ENCODE measurements around the gene MAPKAPK5. TPM values are rescaled to one million over a fixed set of nuclear protein-coding genes. Genes with fewer than 3 reads are reported as not detected.

The MAPKAPK5 gene
- total RNA-seq, 1 experiment from 2014 or later: 78.2 TPM

DNA sequence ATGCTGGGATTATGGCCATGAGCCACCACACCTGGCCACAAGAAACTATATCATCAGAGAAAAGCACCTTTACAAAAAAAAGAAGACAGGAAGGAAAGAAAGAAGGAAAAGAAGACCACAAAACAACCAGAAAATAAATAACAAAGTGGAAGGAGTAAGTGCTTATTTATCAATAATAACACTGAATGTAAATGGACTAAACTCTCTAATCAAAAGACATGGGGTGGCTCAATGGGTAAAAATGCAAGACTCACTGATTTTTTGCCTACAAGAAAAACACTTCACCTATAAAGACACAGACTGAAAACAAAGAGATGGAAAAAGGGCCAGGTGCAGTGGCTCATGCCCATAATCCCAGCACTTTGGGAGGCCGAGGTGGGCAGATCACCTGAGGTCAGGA is 65.7 kb downstream of the MAPKAPK5 start:
- intact Hi-C loops (cut with micrococcal nuclease): no loop called here
- POLR2A ChIA-PET (ENCODE audit: unreplicated experiment): no interaction called here
- CTCF ChIA-PET: no interaction called here
- Histone ChIP-seq H3F3A (ENCODE audit: low read length, unreplicated experiment) (no peaks in the 10 kb centered on the region), H3K27ac (ENCODE audit: low read length) (no peak overlapping the region), H3K4me2 (ENCODE audit: low read length) (no peak overlapping the region), H3K9ac (ENCODE audit: low read length) (no peak overlapping the region), H3K9me3 (ENCODE audit: low read length) (no peaks in the 10 kb centered on the region), H2AFZ (ENCODE audit: low read length) (no peak overlapping the region), H3K36me3 (ENCODE audit: low read depth, low read length) (no peaks in the 10 kb centered on the region), H3K4me1 (ENCODE audit: insufficient read depth, low read length) (no peaks in the 10 kb centered on the region), H3K79me2 (ENCODE audit: low read length) (no peaks in the 10 kb centered on the region), H4K20me1 (ENCODE audit: low read length) (no peaks in the 10 kb centered on the region), H3K4me3 (ENCODE audit: low read length) (no peak overlapping the region), H3K27me3 (ENCODE audit: low read length) (no peaks in the 10 kb centered on the region), H3K9me2 (replicated peaks; ENCODE audit: low read length) (no peaks in the 10 kb centered on the region)
- DNase-seq: no peak
- ATAC-seq: no peak
- TF ChIP-seq, protein P1, sequence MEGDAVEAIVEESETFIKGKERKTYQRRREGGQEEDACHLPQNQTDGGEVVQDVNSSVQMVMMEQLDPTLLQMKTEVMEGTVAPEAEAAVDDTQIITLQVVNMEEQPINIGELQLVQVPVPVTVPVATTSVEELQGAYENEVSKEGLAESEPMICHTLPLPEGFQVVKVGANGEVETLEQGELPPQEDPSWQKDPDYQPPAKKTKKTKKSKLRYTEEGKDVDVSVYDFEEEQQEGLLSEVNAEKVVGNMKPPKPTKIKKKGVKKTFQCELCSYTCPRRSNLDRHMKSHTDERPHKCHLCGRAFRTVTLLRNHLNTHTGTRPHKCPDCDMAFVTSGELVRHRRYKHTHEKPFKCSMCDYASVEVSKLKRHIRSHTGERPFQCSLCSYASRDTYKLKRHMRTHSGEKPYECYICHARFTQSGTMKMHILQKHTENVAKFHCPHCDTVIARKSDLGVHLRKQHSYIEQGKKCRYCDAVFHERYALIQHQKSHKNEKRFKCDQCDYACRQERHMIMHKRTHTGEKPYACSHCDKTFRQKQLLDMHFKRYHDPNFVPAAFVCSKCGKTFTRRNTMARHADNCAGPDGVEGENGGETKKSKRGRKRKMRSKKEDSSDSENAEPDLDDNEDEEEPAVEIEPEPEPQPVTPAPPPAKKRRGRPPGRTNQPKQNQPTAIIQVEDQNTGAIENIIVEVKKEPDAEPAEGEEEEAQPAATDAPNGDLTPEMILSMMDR (conservative IDR thresholded peaks at IDR 0.05; ENCODE audit: low read depth, low read length): no peak
- TF ChIP-seq EZH2 (IDR thresholded peaks at IDR 0.05; ENCODE audit: low read length, unreplicated experiment) (no peak), EZH2phosphoT487 (IDR thresholded peaks at IDR 0.05; ENCODE audit: borderline replicate concordance, low read length) (no peak)
- BruUV-seq (replicated peaks): no TSS peak

DNA sequence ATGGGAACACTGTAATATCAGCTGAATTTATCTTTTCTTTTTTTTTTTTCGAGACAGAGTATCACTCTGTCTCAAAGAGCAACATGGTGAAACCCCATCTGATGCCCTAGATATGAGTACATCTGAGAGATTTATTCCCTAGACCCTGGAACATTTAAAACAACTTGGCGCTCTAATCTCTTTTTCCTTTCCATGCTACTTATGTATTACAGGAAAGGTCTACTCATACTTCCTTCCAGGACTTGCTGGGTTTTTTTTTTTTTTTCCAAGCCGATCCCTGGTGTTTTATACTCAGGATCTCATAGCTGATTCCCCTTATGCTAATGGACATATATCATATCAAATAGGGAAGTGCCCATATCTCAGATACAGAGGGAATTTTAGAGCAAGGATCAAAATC is 83.1 kb downstream of the MAPKAPK5 start:
- Histone ChIP-seq H3K36me3 (ENCODE audit: low read depth, low read length) (no peaks in the 10 kb centered on the region), H3K9me3 (ENCODE audit: low read length) (no peaks in the 10 kb centered on the region), H3K27me3 (ENCODE audit: low read length) (no peaks in the 10 kb centered on the region), H3K9me2 (replicated peaks; ENCODE audit: low read length) (no peaks in the 10 kb centered on the region), H3F3A (ENCODE audit: low read length, unreplicated experiment) (no peaks in the 10 kb centered on the region), H3K4me3 (ENCODE audit: low read length) (no peak overlapping the region), H3K27ac (ENCODE audit: low read length) (no peak overlapping the region), H3K4me2 (ENCODE audit: low read length) (no peak overlapping the region), H3K9ac (ENCODE audit: low read length) (no peak overlapping the region), H2AFZ (ENCODE audit: low read length) (no peak overlapping the region), H3K4me1 (ENCODE audit: insufficient read depth, low read length) (no peaks in the 10 kb centered on the region), H3K79me2 (ENCODE audit: low read length) (no peaks in the 10 kb centered on the region), H4K20me1 (ENCODE audit: low read length) (no peaks in the 10 kb centered on the region)
- ChIA-PET POLR2A (ENCODE audit: unreplicated experiment) (no interaction called here), CTCF (no interaction called here)
- BruUV-seq (replicated peaks): no TSS peak
- intact Hi-C loops (cut with micrococcal nuclease): no loop called here
- TF ChIP-seq, protein P1 (conservative IDR thresholded peaks at IDR 0.05; ENCODE audit: low read depth, low read length): no peak
- TF ChIP-seq EZH2phosphoT487 (IDR thresholded peaks at IDR 0.05; ENCODE audit: borderline replicate concordance, low read length): no peak
- TF ChIP-seq EZH2 (IDR thresholded peaks at IDR 0.05; ENCODE audit: low read length, unreplicated experiment): no peak
- DNase-seq (no peak), ATAC-seq (no peak)

DNA sequence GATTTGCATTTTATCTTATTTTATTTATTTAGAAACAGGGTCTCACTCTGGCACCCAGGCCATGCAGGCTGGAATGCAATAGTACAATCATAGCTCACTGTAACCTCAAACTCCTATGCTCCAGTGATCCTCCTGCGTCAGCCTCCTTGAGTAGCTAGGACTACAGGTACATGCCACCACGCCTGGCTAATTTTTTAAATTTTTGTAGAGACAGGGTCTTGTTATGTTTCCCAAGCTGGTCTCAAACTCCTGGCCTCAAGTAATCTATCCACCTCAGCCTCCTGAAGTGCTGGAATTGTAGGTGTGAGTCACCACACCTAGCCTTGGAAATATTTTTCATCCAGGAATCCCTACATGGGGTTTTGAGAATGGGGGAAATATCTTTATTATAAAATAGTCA is 84.6 kb downstream of the MAPKAPK5 start:
- Histone ChIP-seq H3K4me1 (ENCODE audit: insufficient read depth, low read length) (no peaks in the 10 kb centered on the region), H3K9me2 (replicated peaks; ENCODE audit: low read length) (no peaks in the 10 kb centered on the region), H3K4me3 (ENCODE audit: low read length) (no peak overlapping the region), H3K9me3 (ENCODE audit: low read length) (no peaks in the 10 kb centered on the region), H4K20me1 (ENCODE audit: low read length) (no peaks in the 10 kb centered on the region), H3F3A (ENCODE audit: low read length, unreplicated experiment) (no peaks in the 10 kb centered on the region), H3K27ac (ENCODE audit: low read length) (no peak overlapping the region), H3K9ac (ENCODE audit: low read length) (no peak overlapping the region), H3K79me2 (ENCODE audit: low read length) (no peaks in the 10 kb centered on the region), H3K4me2 (ENCODE audit: low read length) (no peak overlapping the region), H3K27me3 (ENCODE audit: low read length) (no peaks in the 10 kb centered on the region), H3K36me3 (ENCODE audit: low read depth, low read length) (no peaks in the 10 kb centered on the region), H2AFZ (ENCODE audit: low read length) (no peak overlapping the region)
- TF ChIP-seq EZH2phosphoT487 (IDR thresholded peaks at IDR 0.05; ENCODE audit: borderline replicate concordance, low read length): no peak
- no peak for TF ChIP-seq EZH2 (IDR thresholded peaks at IDR 0.05; ENCODE audit: low read length, unreplicated experiment)
- TF ChIP-seq, protein P1 (conservative IDR thresholded peaks at IDR 0.05; ENCODE audit: low read depth, low read length): no peak
- CTCF ChIA-PET: no interaction called here
- DNase-seq: no peak
- no peak for ATAC-seq
- BruUV-seq (replicated peaks): no TSS peak
- POLR2A ChIA-PET (ENCODE audit: unreplicated experiment): no interaction called here
- intact Hi-C loops (cut with micrococcal nuclease): no loop called here
